Mesodermal cell (in vitro differentiated cells): ENCODE data around the gene DAB2IP.

Source experiments
- H3K27ac ChIP-seq: 2 replicates; pipeline ENCODE4 v1.7.0; 2013; ENCODE audit warnings: mild to moderate bottlenecking, low read depth, low read length, moderate library complexity; ENCODE audit not compliant: severe bottlenecking
- H3K36me3 ChIP-seq: 2 replicates; pipeline ENCODE4 v1.7.1; 2013; ENCODE audit warnings: mild to moderate bottlenecking, low read length, moderate library complexity; ENCODE audit not compliant: control insufficient read depth, insufficient read depth
- H3K4me1 ChIP-seq: one replicate; pipeline ENCODE4 v1.7.1; 2013; ENCODE audit warnings: mild to moderate bottlenecking, low read length; ENCODE audit not compliant: insufficient read depth, control insufficient read depth, poor library complexity, severe bottlenecking
- H3K4me3 ChIP-seq: 2 replicates; pipeline ENCODE4 v1.7.0; 2013; ENCODE audit warnings: low read length, control low read depth, mild to moderate bottlenecking; ENCODE audit not compliant: insufficient read depth, poor library complexity, severe bottlenecking; ENCODE audit errors: extremely low read depth
- H3K9me3 ChIP-seq: 2 replicates; pipeline ENCODE4 v1.7.1; 2013; ENCODE audit warnings: mild to moderate bottlenecking, low read length, moderate library complexity; ENCODE audit not compliant: control insufficient read depth
- WGBS, 2 experiments: methylation state at CpG; one replicate each; pipeline ENCODE4 v1.1.5; 2013; ENCODE audit warnings: missing lambda C conversion rate in 2 of 2; ENCODE audit not compliant: insufficient coverage in 2 of 2; 5-methylcytosine and 5-hydroxymethylcytosine counted together

Gene DAB2IP

GRCh38 chr9:121636978-121637712, 14.3 kb upstream of the DAB2IP start:
- Histone ChIP-seq H3K4me1 (peaks cover 31% of the 10 kb centered on the region), H3K9me3 (no peaks in the 10 kb centered on the region), H3K4me3 (no peak overlapping the region), H3K36me3 (no peaks in the 10 kb centered on the region), H3K27ac (peak overlapping the region; percentile 36)
- 86 to 88% methylated on average over 5 to 10 of the region's 10 CpGs for whole genome bisulfite sequencing, 2 experiments

- 73 to 95% methylated on average over 3 to 8 of the region's 8 CpGs for WGBS, 2 experiments
- H3K4me1 ChIP-seq, result peaks cover 24% of the 10 kb centered on the region
- H3K27ac ChIP-seq, result no peak overlapping the region
- H3K36me3 ChIP-seq, result no peaks in the 10 kb centered on the region
- no peaks in the 10 kb centered on the region for H3K9me3 ChIP-seq
- H3K4me3 ChIP-seq, result no peak overlapping the region
Observed at GRCh38 chr9:121637713-121638220, 13.7 kb upstream of the DAB2IP start.

- Histone ChIP-seq H3K36me3 (no peaks in the 10 kb centered on the region), H3K4me1 (peaks cover 22% of the 10 kb centered on the region), H3K9me3 (no peaks in the 10 kb centered on the region), H3K4me3 (no peak overlapping the region), H3K27ac (no peak overlapping the region)
- WGBS, 2 experiments, result 93% methylated on average over 8 of the region's 8 CpGs
Observed at GRCh38 chr9:121638399-121638798, 13.0 kb upstream of the DAB2IP start.

GRCh38 chr9:121638901-121639592, 12.4 kb upstream of the DAB2IP start:
- Histone ChIP-seq H3K4me1 (peaks cover 22% of the 10 kb centered on the region), H3K36me3 (no peaks in the 10 kb centered on the region), H3K9me3 (no peaks in the 10 kb centered on the region), H3K4me3 (no peak overlapping the region), H3K27ac (no peak overlapping the region)
- WGBS, 2 experiments, result 80 to 90% methylated on average over 5 of the region's 5 CpGs

- Histone ChIP-seq H3K4me1 (peaks cover 22% of the 10 kb centered on the region), H3K36me3 (no peaks in the 10 kb centered on the region), H3K27ac (no peak overlapping the region), H3K9me3 (no peaks in the 10 kb centered on the region), H3K4me3 (no peak overlapping the region)
- 92 to 96% methylated on average over 5 to 6 of the region's 6 CpGs for WGBS, 2 experiments
Observed at GRCh38 chr9:121639619-121640018, 11.8 kb upstream of the DAB2IP start.

- H3K9me3 ChIP-seq, result no peaks in the 10 kb centered on the region
- no peak overlapping the region for H3K27ac ChIP-seq
- H3K4me1 ChIP-seq, result peaks cover 18% of the 10 kb centered on the region
- no peak overlapping the region for H3K4me3 ChIP-seq
- no peaks in the 10 kb centered on the region for H3K36me3 ChIP-seq
- 55 to 64% methylated on average over 8 to 9 of the region's 9 CpGs for WGBS, 2 experiments
Observed at GRCh38 chr9:121640076-121640475, 11.4 kb upstream of the DAB2IP start.

GRCh38 chr9:121640491-121641223, 10.8 kb upstream of the DAB2IP start:
- H3K4me1 ChIP-seq, result peaks cover 18% of the 10 kb centered on the region
- no peak overlapping the region for H3K27ac ChIP-seq
- H3K36me3 ChIP-seq, result no peaks in the 10 kb centered on the region
- 90 to 94% methylated on average over 2 of the region's 2 CpGs for WGBS, 2 experiments
- no peaks in the 10 kb centered on the region for H3K9me3 ChIP-seq
- no peak overlapping the region for H3K4me3 ChIP-seq

- Histone ChIP-seq H3K36me3 (no peaks in the 10 kb centered on the region), H3K4me1 (peaks cover 17% of the 10 kb centered on the region), H3K4me3 (no peak overlapping the region), H3K9me3 (no peaks in the 10 kb centered on the region), H3K27ac (no peak overlapping the region)
- WGBS, 2 experiments, result 90 to 100% methylated on average over 1 to 2 of the region's 2 CpGs
Observed at GRCh38 chr9:121641224-121641611, 10.2 kb upstream of the DAB2IP start.

- peaks cover 23% of the 10 kb centered on the region for H3K4me1 ChIP-seq
- 89% methylated on average over 3 of the region's 3 CpGs; no CpG with 5 or more reads in 1 of the 2 experiments for WGBS, 2 experiments
Observed at GRCh38 chr9:121642758-121643157, 8.7 kb upstream of the DAB2IP start.

GRCh38 chr9:121643473-121643872, 8.0 kb upstream of the DAB2IP start:
- H3K9me3 ChIP-seq, result no peaks in the 10 kb centered on the region
- no peak overlapping the region for H3K4me3 ChIP-seq
- no peaks in the 10 kb centered on the region for H3K36me3 ChIP-seq
- H3K4me1 ChIP-seq, result peaks cover 24% of the 10 kb centered on the region
- WGBS, 2 experiments, result 89 to 93% methylated on average over 2 to 3 of the region's 3 CpGs
- H3K27ac ChIP-seq, result no peak overlapping the region

More at GRCh38 chr9:121642758-121643157, 8.7 kb upstream of the DAB2IP start:
- Histone ChIP-seq H3K9me3 (no peaks in the 10 kb centered on the region), H3K36me3 (no peaks in the 10 kb centered on the region), H3K4me3 (no peak overlapping the region), H3K27ac (no peak overlapping the region)
